Measurements from ENCODE around the gene HAO1.
"Not testable (repeated sequence)": the region's sequence is repeated elsewhere in the genome, so short reads cannot be mapped to it uniquely, and the experiment has no call there.

GRCh38 chr20:7834441-7834840 is 105.8 kb downstream of the HAO1 start:
- not testable (repeated sequence) for TF ChIP-seq ARID3A (IDR thresholded peaks at IDR 0.05; ENCODE audit: borderline replicate concordance, low read depth, low read length); CTCF (IDR thresholded peaks at IDR 0.05 in 2 of 3, conservative IDR thresholded peaks at IDR 0.05 in 1 of 3; ENCODE audit: insufficient read depth in 2 of 3, low read depth in 1 of 3, low read length in 3 of 3); RBM39 (optimal IDR thresholded peaks at IDR 0.05; ENCODE audit: low read depth, low read length); EZH2 (IDR thresholded peaks at IDR 0.05; ENCODE audit: borderline replicate concordance, low read depth, low read length); EP300 (IDR thresholded peaks at IDR 0.05; ENCODE audit: low read length); RAD21 (CRISPR knock-in tag; conservative IDR thresholded peaks at IDR 0.05 in 1 of 2, IDR thresholded peaks at IDR 0.05 in 1 of 2); NCOA1 (IDR thresholded peaks at IDR 0.05; ENCODE audit: low read depth); CC2D1A (IDR thresholded peaks at IDR 0.05); POLR2A (conservative IDR thresholded peaks at IDR 0.05); SRF (CRISPR knock-in tag; IDR thresholded peaks at IDR 0.05); HMGXB4 (CRISPR knock-in tag; IDR thresholded peaks at IDR 0.05); MYC (IDR thresholded peaks at IDR 0.05; ENCODE audit: low read depth, low read length); MYC (CRISPR knock-in tag; IDR thresholded peaks at IDR 0.05; ENCODE audit: borderline replicate concordance, low read depth)

Measured in K562 (cell line).